HG03045 (cell line): Measurements from ENCODE around the gene MAGEF1.

ENCODE experiments used
- ATAC-seq: cut with Tn5 transposase; IDR thresholded peaks from one replicate; pipeline ENCODE4 v1.9.1; 2021; ENCODE audit warnings: mild to moderate bottlenecking, moderate library complexity; ENCODE audit not compliant: unreplicated experiment

The MAGEF1 gene

GRCh38 chr3:184691397-184692231, 20.2 kb downstream of the MAGEF1 start:
- ATAC-seq: no peak

DNA sequence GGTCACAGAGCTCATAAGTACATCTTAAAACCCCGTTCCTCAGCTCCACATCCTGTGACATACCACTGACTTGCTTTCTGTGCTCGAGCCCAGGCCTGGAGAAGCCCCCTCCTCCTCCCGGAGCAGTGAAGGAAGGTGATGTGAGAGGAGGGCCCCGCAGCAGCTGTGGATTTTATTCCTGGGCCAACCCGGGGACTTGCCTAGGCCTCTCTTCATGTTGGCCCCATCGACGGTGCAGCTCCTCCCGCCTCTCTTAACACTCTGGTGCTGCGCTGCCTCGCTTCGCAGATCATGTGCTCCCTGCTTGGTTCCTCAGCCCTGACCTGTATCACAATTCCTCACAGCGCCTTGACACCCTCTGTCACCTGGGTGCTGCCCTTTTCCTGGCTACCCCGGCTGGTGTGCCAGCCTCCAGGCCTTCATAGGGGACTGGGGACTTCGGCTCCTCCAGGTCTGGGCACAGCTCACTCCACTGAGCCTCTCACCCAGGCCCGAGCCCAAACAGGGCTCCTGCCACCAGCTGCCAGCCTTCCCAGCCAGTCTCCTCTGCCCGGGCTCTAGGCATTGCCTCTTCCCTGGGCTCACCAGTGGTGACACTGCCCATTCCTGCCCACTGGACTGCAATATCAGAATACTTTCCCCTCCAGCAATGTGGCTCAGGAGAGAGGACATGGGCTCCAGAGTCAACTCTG, 21.5 kb downstream of the MAGEF1 start:
- no peak for ATAC-seq

DNA sequence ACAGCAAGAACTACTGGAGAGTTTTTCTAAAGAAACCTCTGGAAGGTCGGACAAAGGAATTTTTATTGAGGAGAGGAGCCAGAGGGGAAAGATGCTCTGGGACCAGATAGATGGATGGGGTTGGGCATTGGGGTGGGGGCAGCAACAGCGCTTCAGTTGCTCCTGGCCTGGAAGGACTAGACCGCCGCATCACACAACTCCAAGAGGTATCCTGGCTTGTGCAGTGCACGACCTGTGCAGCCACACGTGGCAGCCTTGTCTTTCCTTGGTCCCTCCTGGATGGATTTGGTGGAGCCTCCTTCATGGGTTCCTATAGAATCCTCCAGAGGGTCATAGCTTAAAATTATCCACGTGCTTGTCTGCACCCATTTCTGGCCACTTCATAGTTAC, 23.0 kb downstream of the MAGEF1 start:
- ATAC-seq: no peak

- ATAC-seq: no peak
These were observed 23.5 kb downstream of the MAGEF1 start for GRCh38 chr3:184688251-184688881.

GRCh38 chr3:184687363-184688015, 24.4 kb downstream of the MAGEF1 start:
- no peak for ATAC-seq

- ATAC-seq: no peak
These were observed 26.2 kb downstream of the MAGEF1 start for GRCh38 chr3:184685646-184686045.

- no peak for ATAC-seq
These were observed 26.8 kb downstream of the MAGEF1 start for GRCh38 chr3:184685055-184685454.

- ATAC-seq: no peak
These were observed 27.8 kb downstream of the MAGEF1 start for GRCh38 chr3:184683900-184684560.

GRCh38 chr3:184683234-184683633, 28.6 kb downstream of the MAGEF1 start:
- ATAC-seq: no peak

DNA sequence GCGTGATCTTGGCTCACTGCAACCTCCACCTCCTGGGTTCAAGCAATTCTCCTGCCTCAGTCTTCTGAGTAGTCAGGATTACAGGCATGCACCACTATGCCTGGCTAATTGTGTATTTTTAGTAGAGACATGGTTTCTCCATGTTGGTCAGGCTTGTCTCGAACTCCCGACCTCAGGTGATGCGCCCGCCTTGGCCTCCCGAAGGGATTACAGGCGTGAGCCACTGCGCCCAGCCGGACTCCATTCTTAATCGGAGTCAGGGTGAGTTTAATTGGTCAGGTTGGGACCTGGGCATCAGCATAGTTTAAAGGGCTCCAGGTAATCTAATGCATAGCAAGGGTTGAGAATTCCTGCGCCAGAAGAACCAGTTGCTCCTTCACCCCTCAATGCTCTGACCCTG, 29.2 kb downstream of the MAGEF1 start:
- ATAC-seq: no peak

DNA sequence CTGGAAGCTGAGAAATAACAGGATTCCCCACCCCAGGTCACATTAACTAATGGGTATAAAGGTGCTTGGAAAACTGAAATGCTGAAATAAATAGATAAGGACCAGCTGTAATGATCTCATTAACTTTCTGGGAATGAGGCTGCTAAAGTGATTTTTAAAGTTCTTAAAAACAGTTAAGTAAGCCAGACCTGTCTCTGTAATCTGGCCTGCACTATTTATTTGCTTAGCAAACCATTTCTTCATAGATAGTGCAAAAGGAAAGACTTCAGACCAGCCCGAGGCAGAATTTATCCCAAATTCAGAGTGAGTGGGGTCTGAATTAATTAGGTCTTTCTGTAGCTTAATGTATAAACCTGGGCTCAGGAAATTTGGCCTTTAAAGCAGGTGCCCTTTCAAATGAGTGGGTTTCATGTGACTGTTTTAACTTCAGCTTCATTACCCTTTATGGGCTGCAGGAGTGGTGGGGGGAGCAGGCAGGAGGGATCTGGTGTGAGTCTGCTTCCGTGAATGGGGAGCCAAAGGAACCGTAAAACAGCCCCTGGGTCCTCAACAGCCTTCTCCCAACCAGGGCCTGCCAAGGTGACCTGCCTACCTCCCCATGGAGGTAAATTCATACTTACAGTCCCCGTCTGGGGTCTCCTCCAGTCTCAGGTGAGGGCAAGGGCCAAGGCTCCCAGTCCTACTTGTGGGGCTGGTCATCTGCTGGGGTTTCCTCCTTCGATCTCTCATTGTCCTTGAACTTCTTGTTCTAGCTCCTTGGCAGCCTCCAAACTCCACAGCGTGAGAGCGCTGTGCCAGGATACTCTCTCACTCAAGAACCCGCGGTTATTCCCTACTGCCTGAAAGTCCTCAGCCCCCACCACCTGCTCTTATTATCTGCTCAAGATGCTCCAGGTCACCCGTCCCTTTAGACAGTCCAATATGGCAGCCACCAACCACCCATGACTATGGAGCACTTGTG, 31.2 kb downstream of the MAGEF1 start:
- no peak for ATAC-seq

DNA sequence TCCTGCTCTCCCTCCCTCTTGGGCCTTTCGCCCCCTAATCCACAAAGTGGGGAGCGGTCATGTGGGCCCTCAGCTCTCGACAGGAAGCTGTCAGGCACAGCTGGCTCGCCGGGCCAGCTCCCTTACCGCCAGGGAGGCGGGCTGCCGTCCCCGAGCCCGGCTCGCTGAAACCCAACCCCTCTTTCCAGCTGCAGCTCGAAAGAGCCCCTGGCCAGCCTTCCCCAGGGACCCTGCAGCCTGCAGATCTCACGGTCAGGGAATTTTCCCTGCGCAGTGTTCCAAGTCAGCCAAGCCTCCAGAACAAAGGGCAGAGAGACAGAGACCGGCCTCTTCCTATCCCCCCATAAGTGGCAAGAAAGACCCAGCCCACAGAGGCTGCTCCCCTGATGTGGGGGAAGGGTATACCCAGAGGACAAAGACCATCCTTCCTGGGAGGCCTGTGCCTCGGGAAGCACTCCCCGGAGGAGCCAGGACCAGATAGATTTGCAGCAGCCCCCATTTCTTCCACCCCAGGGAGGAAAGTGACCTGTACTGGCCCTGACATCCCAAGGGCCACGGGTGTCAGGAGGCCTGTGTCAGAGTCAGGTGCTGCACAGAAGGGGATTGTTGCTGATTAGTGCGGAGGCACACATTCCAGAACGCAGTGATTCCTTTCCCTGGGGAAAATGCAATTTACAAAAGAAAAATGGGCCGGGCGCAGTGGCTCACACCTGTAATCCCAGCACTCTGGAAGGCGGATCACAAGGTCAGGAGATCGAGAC, 32.6 kb downstream of the MAGEF1 start:
- no peak for ATAC-seq

GRCh38 chr3:184678317-184679055, 33.4 kb downstream of the MAGEF1 start:
- ATAC-seq: no peak

GRCh38 chr3:184677344-184678316, 34.2 kb downstream of the MAGEF1 start:
- ATAC-seq: no peak

DNA sequence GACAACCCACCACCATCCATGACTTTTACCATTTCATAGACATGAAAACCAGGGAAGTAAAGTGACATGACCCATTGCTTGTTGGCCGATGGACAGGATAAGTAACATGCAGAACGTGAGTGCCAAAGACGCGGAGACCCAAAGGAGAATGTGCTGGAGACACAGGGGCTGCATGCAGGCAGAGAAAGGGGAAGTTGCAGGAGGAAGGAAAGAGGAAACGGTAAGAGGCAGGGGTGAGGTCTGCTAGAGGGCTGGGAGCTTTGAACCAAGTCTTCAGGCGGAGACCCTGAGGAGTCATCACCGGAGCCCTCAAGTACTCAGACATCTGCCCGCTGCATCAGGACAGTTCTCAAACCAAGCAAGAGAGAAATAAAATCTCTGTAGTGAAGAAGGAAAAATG, 34.9 kb downstream of the MAGEF1 start:
- no peak for ATAC-seq

DNA sequence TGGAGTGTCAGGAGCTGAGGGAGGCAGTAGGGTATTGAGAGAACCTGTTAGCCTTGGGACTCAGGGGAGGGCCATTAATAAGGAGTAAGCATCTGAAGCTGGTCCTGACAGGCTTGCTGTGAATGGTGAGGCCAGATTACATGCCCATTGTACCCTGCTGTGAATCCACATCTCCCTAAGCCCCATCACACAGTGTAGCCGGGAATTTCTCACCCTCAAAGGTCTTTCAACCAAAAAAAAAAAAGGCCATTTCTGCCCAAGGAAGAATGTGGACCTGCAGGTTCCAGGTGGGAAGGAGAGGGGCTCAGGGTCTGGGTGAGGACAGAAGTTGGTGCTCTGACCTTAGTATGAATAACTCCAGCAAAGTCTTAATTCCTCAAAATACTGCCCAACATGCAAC, 37.2 kb downstream of the MAGEF1 start:
- no peak for ATAC-seq
